HepG2 (cell line): ENCODE results near the gene CD300H. TPM values are rescaled to one million over a fixed set of nuclear protein-coding genes. Genes with fewer than 3 reads are reported as not detected.

Experiments
- AGO2 ChIP-seq: fragments of 200-400 bp; formaldehyde crosslinking; optimal IDR thresholded peaks from 2 replicates; pipeline ENCODE3; 2017; ENCODE audit warnings: mild to moderate bottlenecking, low read depth, low read length, moderate library complexity
- ATF1 ChIP-seq: IDR thresholded peaks from 2 replicates; pipeline ENCODE4 v1.6.1; 2016; ENCODE audit warnings: mild to moderate bottlenecking, control low read depth
- BATF2 ChIP-seq: sonication (generic); formaldehyde crosslinking; IDR thresholded peaks from 2 replicates; pipeline ENCODE4 v1.8.0; 2022; ENCODE audit warnings: mild to moderate bottlenecking, missing genetic modification reagents, moderate library complexity
- DBP ChIP-seq: sonication (generic); formaldehyde crosslinking; IDR thresholded peaks from 2 replicates; pipeline ENCODE4 v1.4.0; 2020; ENCODE audit warnings: missing genetic modification reagents; ENCODE audit errors: not compliant biosample characterization
- ETV6 ChIP-seq: sonication (generic); formaldehyde crosslinking; conservative IDR thresholded peaks from 2 replicates; pipeline ENCODE4 v1.4.0; 2020; ENCODE audit warnings: missing genetic modification reagents
- EZH2 ChIP-seq: conservative IDR thresholded peaks from 2 replicates; pipeline ENCODE4 v1.6.1; 2012; ENCODE audit warnings: mild to moderate bottlenecking, low read depth, low read length, moderate library complexity
- FOXA1 ChIP-seq, 2 experiments: fragments of 450-650 bp in 1 of 2; sonication (generic) in 1 of 2; formaldehyde crosslinking in 1 of 2; IDR thresholded peaks; 2 replicates each; pipeline versions ENCODE4 v1.4.0 to v1.6.1; 2016 to 2020; ENCODE audit warnings: missing genetic modification reagents in 1 of 2
- FOXK2 ChIP-seq: fragments of 450-650 bp; IDR thresholded peaks from 2 replicates; pipeline ENCODE4 v1.6.1; 2016
- FOXP1 ChIP-seq, 2 experiments: fragments of 450-650 bp in 1 of 2; IDR thresholded peaks; 2 replicates each; pipeline ENCODE4 v1.6.1; 2017 to 2018; ENCODE audit warnings: antibody characterized with exemption in 1 of 2
- HMG20A ChIP-seq: IDR thresholded peaks from 2 replicates; pipeline ENCODE4 v1.6.1; 2016; ENCODE audit warnings: borderline replicate concordance
- HOXA9 ChIP-seq: sonication (generic); formaldehyde crosslinking; IDR thresholded peaks from 2 replicates; pipeline ENCODE4 v1.8.1; 2022; ENCODE audit warnings: missing genetic modification reagents, mild to moderate bottlenecking, moderate library complexity, borderline replicate concordance
- KDM2A ChIP-seq: sonication (generic); formaldehyde crosslinking; IDR thresholded peaks from 2 replicates; pipeline ENCODE4 v1.4.0; 2020; ENCODE audit warnings: low read depth, missing genetic modification reagents, borderline replicate concordance
- KLF16 ChIP-seq, 2 experiments: sonication (generic) in 1 of 2; formaldehyde crosslinking in 1 of 2; IDR thresholded peaks; 2 replicates each; pipeline versions ENCODE4 v1.6.1 to v1.8.0; 2016 to 2023; ENCODE audit warnings: missing genetic modification reagents in 2 of 2, missing compliant biosample characterization in 1 of 2
- MYNN ChIP-seq: sonication (generic); formaldehyde crosslinking; IDR thresholded peaks from 2 replicates; pipeline ENCODE4 v1.4.0; 2020; ENCODE audit warnings: mild to moderate bottlenecking, low read depth, missing genetic modification reagents
- NAIF1 ChIP-seq: sonication (generic); formaldehyde crosslinking; IDR thresholded peaks from 2 replicates; pipeline ENCODE4 v1.5.0; 2020; ENCODE audit warnings: mild to moderate bottlenecking, missing genetic modification reagents, borderline replicate concordance
- NFE2L2 ChIP-seq: fragments of 150-350 bp; IDR thresholded peaks from 2 replicates; pipeline ENCODE4 v1.6.1; 2014; ENCODE audit warnings: low read length
- NONO ChIP-seq, 2 experiments: fragments of 450-650 bp in 1 of 2; sonication (generic) in 1 of 2; formaldehyde crosslinking in 1 of 2; IDR thresholded peaks in 1 of 2; conservative IDR thresholded peaks in 1 of 2; 2 replicates each; pipeline versions ENCODE4 v1.6.1 to v1.8.0; 2017 to 2022; ENCODE audit warnings: mild to moderate bottlenecking in 1 of 2, missing genetic modification reagents in 1 of 2, moderate library complexity in 1 of 2
- NR1H2 ChIP-seq: sonication (generic); formaldehyde crosslinking; IDR thresholded peaks from 2 replicates; pipeline ENCODE4 v1.8.1; 2022; ENCODE audit warnings: low read depth, missing genetic modification reagents, borderline replicate concordance
- RAD51 ChIP-seq: fragments of 450-650 bp; IDR thresholded peaks from 2 replicates; pipeline ENCODE4 v1.6.1; 2016; ENCODE audit warnings: borderline replicate concordance
- TCF12 ChIP-seq, 2 experiments: fragments of 450-650 bp in 1 of 2; sonication (generic) in 1 of 2; formaldehyde crosslinking in 1 of 2; IDR thresholded peaks; 2 replicates each; pipeline versions ENCODE4 v1.6.1 to v1.8.0; 2017 to 2022; ENCODE audit warnings: antibody characterized with exemption in 1 of 2, mild to moderate bottlenecking in 1 of 2, missing genetic modification reagents in 1 of 2, moderate library complexity in 1 of 2
- ZBTB20 ChIP-seq: sonication (generic); formaldehyde crosslinking; IDR thresholded peaks from 2 replicates; pipeline ENCODE4 v1.8.1; 2023; ENCODE audit warnings: missing genetic modification reagents, low read depth, mild to moderate bottlenecking, borderline replicate concordance
- ZC3H4 ChIP-seq: sonication (generic); formaldehyde crosslinking; IDR thresholded peaks from 2 replicates; pipeline ENCODE4 v1.4.0; 2020; ENCODE audit warnings: missing genetic modification reagents, borderline replicate concordance
- ZNF232 ChIP-seq: sonication (generic); formaldehyde crosslinking; IDR thresholded peaks from 2 replicates; pipeline ENCODE4 v1.4.0; 2020; ENCODE audit warnings: missing genetic modification reagents, borderline replicate concordance
- ZNF282 ChIP-seq: fragments of 450-650 bp; IDR thresholded peaks from 2 replicates; pipeline ENCODE4 v1.6.1; 2018; ENCODE audit not compliant: partially characterized antibody
- ZNF605 ChIP-seq: sonication (generic); formaldehyde crosslinking; IDR thresholded peaks from 2 replicates; pipeline ENCODE4 v1.8.0; 2022; ENCODE audit warnings: mild to moderate bottlenecking, missing genetic modification reagents
- ZNF704 ChIP-seq: sonication (generic); formaldehyde crosslinking; IDR thresholded peaks from 2 replicates; pipeline ENCODE4 v1.8.1; 2023; ENCODE audit warnings: mild to moderate bottlenecking, inconsistent platforms, moderate library complexity, missing genetic modification reagents, borderline replicate concordance
- ZNF746 ChIP-seq: sonication (generic); formaldehyde crosslinking; IDR thresholded peaks from 2 replicates; pipeline ENCODE4 v1.8.0; 2022; ENCODE audit warnings: mild to moderate bottlenecking, missing genetic modification reagents
- ZSCAN9 ChIP-seq: IDR thresholded peaks from 2 replicates; pipeline ENCODE4 v1.6.1; 2016; ENCODE audit warnings: borderline replicate concordance
- polyA plus RNA-seq, 8 experiments: library from polyadenylated mRNA; depleted of rRNA in 3 of 8; stranded (reverse) in 7 of 8; unstranded in 1 of 8; fragments of >200 nt; fragmentation: Illumina TruSeq in 4 of 8; extraction: Trizol in 4 of 8; gene quantifications; 2 replicates each; pipeline versions ENCODE4 v1.2.1 to v1.2.3, GENCODE V29; 2011 to 2016; ENCODE audit warnings: low read depth in 4 of 8, missing spikeins in 1 of 8, mixed read lengths in 1 of 8; ENCODE audit not compliant: insufficient read depth in 1 of 8
- total RNA-seq, 5 experiments: library from RNA; depleted of rRNA; stranded (reverse); fragments of >200 nt; fragmentation: Illumina TruSeq; extraction: Trizol; gene quantifications; 2 replicates each; pipeline ENCODE4 v1.2.3, GENCODE V29; 2016; ENCODE audit warnings: low read depth in 1 of 5
- TF ChIP-seq, protein P1 (sequence below): fragments of 450-650 bp; IDR thresholded peaks from 2 replicates; pipeline ENCODE4 v1.6.1; 2017

Gene CD300H
- total and polyA plus RNA-seq, 2 of the 13 experiments (the other 11 are each of a cell fraction or from before 2014, with no cell fraction given) = not detected

DNA sequence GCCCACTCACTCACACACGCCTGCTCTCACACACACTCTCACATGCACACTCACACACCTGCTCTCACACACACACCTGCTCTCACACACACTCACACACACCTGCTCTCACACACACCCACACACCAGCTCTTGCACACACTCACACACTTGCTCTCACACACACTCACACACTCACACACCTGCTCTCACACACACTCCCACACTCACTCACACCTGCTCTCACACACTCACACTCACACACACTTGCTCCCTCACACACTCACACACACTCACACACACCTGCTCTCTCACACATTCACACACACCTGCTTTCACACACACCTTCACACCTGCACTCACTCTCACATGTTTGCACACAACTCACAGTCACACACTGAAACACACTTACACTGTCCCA, 4.0 kb downstream of the CD300H start (continued):
- TF ChIP-seq AGO2 (no peak), NONO (IDR thresholded peaks at IDR 0.05) (0 out of 2 replicates have a peak, but pooled peaks have one; percentile 5), NONO (CRISPR knock-in tag; conservative IDR thresholded peaks at IDR 0.05) (no peak), BATF2 (CRISPR knock-in tag) (no peak), NFE2L2 (no peak), FOXP1 (IDR thresholded peaks at IDR 0.05) (peak; percentile 37; the same call in 1 of the 2 replicates), FOXP1 (CRISPR knock-in tag; IDR thresholded peaks at IDR 0.05) (no peak), EZH2 (no peak), ATF1 (CRISPR knock-in tag) (no peak), ZNF282 (peak; percentile 90), ZSCAN9 (CRISPR knock-in tag) (no peak), FOXA1 (IDR thresholded peaks at IDR 0.05) (peak; percentile 54; the same call in 1 of the 2 replicates), FOXA1 (CRISPR knock-in tag; IDR thresholded peaks at IDR 0.05) (no peak), KLF16 (CRISPR knock-in tag; IDR thresholded peaks at IDR 0.05) (no peak), MYNN (CRISPR knock-in tag) (no peak), HOXA9 (CRISPR knock-in tag) (peak; percentile 57; the same call in 1 of the 2 replicates), ZC3H4 (CRISPR knock-in tag) (no peak), NR1H2 (CRISPR knock-in tag) (no peak), KDM2A (no peak), RAD51 (peak; percentile 45), ZNF232 (CRISPR knock-in tag) (no peak), TCF12 (IDR thresholded peaks at IDR 0.05) (no peak), TCF12 (CRISPR knock-in tag; IDR thresholded peaks at IDR 0.05) (no peak), ZNF746 (CRISPR knock-in tag) (no peak), DBP (no peak), ZBTB20 (CRISPR knock-in tag) (no peak), FOXK2 (peak; percentile 34; the same call in 1 of the 2 replicates), ZNF605 (CRISPR knock-in tag) (no peak), HMG20A (no peak), ZNF704 (CRISPR knock-in tag) (no peak), NAIF1 (CRISPR knock-in tag) (no peak), ETV6 (CRISPR knock-in tag) (no peak)
- TF ChIP-seq, protein P1, sequence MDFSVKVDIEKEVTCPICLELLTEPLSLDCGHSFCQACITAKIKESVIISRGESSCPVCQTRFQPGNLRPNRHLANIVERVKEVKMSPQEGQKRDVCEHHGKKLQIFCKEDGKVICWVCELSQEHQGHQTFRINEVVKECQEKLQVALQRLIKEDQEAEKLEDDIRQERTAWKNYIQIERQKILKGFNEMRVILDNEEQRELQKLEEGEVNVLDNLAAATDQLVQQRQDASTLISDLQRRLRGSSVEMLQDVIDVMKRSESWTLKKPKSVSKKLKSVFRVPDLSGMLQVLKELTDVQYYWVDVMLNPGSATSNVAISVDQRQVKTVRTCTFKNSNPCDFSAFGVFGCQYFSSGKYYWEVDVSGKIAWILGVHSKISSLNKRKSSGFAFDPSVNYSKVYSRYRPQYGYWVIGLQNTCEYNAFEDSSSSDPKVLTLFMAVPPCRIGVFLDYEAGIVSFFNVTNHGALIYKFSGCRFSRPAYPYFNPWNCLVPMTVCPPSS = peak; percentile 44; the same call in 1 of the 2 replicates
